Measurements from ENCODE around the gene L1CAM. TPM values are rescaled to one million over a fixed set of nuclear protein-coding genes. Genes with fewer than 3 reads are reported as not detected.

L1CAM gene
- total RNA-seq, 3 donors from 2014 or later, result 0.29 to 1.8 (median 0.66) TPM

DNA sequence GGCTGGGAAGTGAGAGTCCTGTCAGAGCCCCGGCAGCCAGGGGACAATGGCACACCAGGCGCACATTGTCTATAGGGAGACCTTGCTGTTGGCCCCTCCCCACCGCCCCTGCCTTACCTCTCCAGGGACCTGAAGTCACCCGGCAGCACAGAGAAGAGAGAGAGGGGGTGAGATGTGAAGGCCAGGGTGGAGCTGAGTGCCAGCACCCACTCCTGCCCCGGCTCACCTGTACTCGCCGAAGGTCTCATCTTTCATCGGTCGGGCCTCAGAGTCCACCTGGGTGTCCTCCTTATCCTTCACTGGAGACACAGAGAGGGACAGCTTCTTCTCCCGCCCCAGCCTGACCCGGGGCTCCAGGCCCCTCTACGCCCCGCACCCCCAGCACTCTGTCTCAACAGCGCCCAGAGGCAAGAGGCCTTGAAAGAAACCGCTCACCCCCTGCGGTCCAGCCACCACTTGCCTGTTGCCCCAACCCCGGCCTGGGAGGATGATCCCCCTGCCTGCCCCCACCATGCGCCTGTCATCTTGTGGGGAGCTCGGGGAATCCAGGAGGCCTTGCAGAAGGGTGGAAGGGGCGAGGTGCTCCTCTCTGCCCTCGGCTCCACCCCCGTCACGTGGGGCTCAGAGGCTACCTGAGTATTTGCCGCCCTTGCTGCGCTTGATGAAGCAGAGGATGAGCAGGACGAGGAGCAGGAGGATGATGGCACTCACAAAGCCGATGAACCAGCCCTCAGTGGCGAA, 22.6 kb downstream of the L1CAM start:
- Histone ChIP-seq H3K27me3 (peaks cover 0 to 67% of the 10 kb centered on the region in 2 donors), H3K4me1 (no peaks in the 10 kb centered on the region), H3K36me3 (no peaks in the 10 kb centered on the region), H3K9me3 (no peaks in the 10 kb centered on the region), H3K4me3 (no peak overlapping the region), H3K27ac (no peak overlapping the region)
- DNase-seq (ENCODE audit: low spot score in 2 of 2), result no peak
- intact Hi-C loops (cut with DNase I; ENCODE audit: low total_unique reads), result no loop called here
- TF ChIP-seq POLR2AphosphoS5 (IDR thresholded peaks at IDR 0.05) (no peak), POLR2A (IDR thresholded peaks at IDR 0.05) (no peak)
- TF ChIP-seq, protein P1, sequence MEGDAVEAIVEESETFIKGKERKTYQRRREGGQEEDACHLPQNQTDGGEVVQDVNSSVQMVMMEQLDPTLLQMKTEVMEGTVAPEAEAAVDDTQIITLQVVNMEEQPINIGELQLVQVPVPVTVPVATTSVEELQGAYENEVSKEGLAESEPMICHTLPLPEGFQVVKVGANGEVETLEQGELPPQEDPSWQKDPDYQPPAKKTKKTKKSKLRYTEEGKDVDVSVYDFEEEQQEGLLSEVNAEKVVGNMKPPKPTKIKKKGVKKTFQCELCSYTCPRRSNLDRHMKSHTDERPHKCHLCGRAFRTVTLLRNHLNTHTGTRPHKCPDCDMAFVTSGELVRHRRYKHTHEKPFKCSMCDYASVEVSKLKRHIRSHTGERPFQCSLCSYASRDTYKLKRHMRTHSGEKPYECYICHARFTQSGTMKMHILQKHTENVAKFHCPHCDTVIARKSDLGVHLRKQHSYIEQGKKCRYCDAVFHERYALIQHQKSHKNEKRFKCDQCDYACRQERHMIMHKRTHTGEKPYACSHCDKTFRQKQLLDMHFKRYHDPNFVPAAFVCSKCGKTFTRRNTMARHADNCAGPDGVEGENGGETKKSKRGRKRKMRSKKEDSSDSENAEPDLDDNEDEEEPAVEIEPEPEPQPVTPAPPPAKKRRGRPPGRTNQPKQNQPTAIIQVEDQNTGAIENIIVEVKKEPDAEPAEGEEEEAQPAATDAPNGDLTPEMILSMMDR (IDR thresholded peaks at IDR 0.05), result no peak

DNA sequence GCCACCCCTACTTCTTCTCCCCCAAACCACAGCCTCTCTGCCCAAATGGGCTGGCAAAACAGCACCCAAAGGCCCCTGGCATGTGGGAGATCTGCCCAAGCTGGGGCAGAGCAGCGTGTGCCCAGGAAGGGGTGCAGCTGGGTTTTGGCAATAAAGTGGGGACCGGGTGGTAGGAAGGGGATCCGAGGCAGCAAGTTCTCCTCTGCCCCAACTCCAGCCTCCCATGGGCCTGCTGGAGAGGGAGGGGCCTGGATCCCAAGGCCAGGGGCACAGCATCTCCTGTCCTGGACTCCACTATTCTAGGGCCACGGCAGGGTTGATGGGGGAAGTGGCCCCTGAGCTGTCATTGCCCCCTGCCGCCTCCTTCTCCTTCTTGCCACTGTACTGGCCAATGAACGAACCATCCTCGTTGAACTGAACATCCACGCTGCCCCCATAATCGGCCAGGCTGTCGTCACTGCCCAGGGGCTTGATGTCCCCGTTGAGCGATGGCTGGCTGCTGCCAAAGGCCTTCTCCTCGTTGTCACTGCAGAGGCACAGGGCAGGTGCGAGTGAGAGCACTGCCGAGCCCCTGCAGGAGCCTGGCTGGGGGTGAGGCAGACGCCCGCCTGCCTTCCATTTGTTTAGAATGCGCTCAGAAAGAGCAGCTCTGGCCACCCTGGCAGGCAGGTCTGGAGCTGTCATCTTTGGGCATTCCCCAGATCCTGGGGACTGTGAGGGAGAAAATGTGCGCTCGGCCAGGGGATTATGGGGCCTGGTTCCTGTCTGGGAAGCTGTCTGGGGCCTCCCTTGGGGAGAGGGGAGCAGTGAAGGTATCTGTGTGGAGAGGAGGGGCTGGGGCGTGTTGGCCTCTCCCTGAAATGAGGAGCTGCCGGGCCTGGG, 23.4 kb downstream of the L1CAM start:
- Histone ChIP-seq H3K36me3 (no peaks in the 10 kb centered on the region), H3K27me3 (peaks cover 0 to 68% of the 10 kb centered on the region in 2 donors), H3K9me3 (no peaks in the 10 kb centered on the region), H3K4me3 (no peak overlapping the region), H3K4me1 (no peaks in the 10 kb centered on the region), H3K27ac (no peak overlapping the region)
- TF ChIP-seq POLR2AphosphoS5 (IDR thresholded peaks at IDR 0.05) (no peak), POLR2A (IDR thresholded peaks at IDR 0.05) (no peak)
- TF ChIP-seq, protein P1 (IDR thresholded peaks at IDR 0.05), result no peak
- intact Hi-C loops (cut with DNase I; ENCODE audit: low total_unique reads), result no loop called here
- no peak for DNase-seq (ENCODE audit: low spot score in 2 of 2)

GRCh38 chrX:153861733-153862310, 24.2 kb downstream of the L1CAM start:
- Histone ChIP-seq H3K27me3 (peaks cover 0 to 65% of the 10 kb centered on the region in 2 donors), H3K9me3 (no peaks in the 10 kb centered on the region), H3K27ac (no peak overlapping the region), H3K4me1 (no peaks in the 10 kb centered on the region), H3K4me3 (no peak overlapping the region), H3K36me3 (no peaks in the 10 kb centered on the region)
- TF ChIP-seq, protein P1 (IDR thresholded peaks at IDR 0.05), result no peak
- TF ChIP-seq POLR2A (IDR thresholded peaks at IDR 0.05) (no peak), POLR2AphosphoS5 (IDR thresholded peaks at IDR 0.05) (no peak)
- intact Hi-C loops (cut with DNase I; ENCODE audit: low total_unique reads), result no loop called here
- no peak for DNase-seq (ENCODE audit: low spot score in 2 of 2)

- intact Hi-C loops (cut with DNase I; ENCODE audit: low total_unique reads), result no loop called here
- no peaks in the 10 kb centered on the region for H3K36me3 ChIP-seq
- H3K27me3 ChIP-seq, result peaks cover 0 to 71% of the 10 kb centered on the region in 2 donors
- TF ChIP-seq, protein P1 (IDR thresholded peaks at IDR 0.05), result no peak
- TF ChIP-seq POLR2A (IDR thresholded peaks at IDR 0.05) (no peak), POLR2AphosphoS5 (IDR thresholded peaks at IDR 0.05) (no peak)
- no peaks in the 10 kb centered on the region for H3K9me3 ChIP-seq
- no peaks in the 10 kb centered on the region for H3K4me1 ChIP-seq
- H3K4me3 ChIP-seq, result no peak overlapping the region
- no peak overlapping the region for H3K27ac ChIP-seq
- DNase-seq (ENCODE audit: low spot score in 2 of 2), result no peak
Observed at GRCh38 chrX:153861151-153861550, 24.8 kb downstream of the L1CAM start.
